ENCODE results near the gene MITF. TPM values are rescaled to one million over a fixed set of nuclear protein-coding genes. Genes with fewer than 3 reads are reported as not detected.
A peak's percentile ranks its signal among the peaks of the same experiment; 100 is the strongest.

MITF gene
- total and polyA plus RNA-seq, 2 experiments from 2014 or later, result 73.2 to 99.9 TPM

DNA sequence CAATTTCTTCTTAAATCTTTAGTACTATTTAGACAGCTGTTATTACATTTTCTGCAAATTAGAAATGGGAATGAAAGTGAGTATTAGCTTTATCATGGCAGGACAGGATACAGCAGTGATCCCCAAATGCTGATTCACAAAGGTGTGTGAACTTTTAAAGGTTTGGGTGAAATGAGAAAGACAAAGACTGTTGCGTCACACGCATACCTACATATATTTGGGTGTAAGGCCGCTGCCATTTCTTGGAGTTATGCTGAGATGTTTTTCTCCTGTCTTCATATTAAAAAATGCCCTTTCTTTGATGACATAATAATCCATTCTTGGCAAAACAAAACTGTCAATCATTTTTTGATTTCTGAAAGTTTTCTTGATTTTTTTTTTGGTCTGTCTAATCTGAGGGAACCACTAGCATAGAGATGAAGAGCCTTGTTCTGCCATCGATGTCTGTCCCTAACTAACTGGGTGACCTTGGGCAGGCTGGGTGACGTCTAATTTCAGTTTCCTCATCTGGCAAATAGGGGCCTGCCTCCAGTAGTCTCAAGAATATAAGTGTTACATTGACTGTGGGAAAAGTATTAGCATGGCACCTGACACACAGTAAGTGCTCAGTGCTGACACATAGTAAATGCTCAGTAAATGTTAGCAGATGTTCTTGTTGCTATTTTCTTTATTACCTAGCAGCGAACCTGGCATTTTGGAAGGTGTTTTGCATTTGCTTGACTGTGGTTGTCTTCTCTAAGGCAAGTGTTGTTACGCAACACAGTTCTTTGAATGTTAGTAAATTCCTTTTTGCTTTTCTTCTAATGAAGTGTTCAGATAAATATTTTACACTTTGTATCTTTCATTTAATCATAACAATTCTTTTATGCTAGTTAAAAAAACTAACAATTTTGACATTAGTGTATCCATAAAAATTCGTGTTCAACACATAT lies 5.0 kb downstream of the MITF start:
- H3K4me3 ChIP-seq, result no peak overlapping the region
- H3K4me1 ChIP-seq (ENCODE audit: low read depth), result peaks cover 29% of the 10 kb centered on the region
- no peak overlapping the region for H3K27ac ChIP-seq
- H3K27me3 ChIP-seq, result no peaks in the 10 kb centered on the region
- DNase-seq (ENCODE audit: low read depth in 1 of 2, low spot score in 1 of 2), result no peak
- no peaks in the 10 kb centered on the region for H3K36me3 ChIP-seq
- TF ChIP-seq, protein P1, sequence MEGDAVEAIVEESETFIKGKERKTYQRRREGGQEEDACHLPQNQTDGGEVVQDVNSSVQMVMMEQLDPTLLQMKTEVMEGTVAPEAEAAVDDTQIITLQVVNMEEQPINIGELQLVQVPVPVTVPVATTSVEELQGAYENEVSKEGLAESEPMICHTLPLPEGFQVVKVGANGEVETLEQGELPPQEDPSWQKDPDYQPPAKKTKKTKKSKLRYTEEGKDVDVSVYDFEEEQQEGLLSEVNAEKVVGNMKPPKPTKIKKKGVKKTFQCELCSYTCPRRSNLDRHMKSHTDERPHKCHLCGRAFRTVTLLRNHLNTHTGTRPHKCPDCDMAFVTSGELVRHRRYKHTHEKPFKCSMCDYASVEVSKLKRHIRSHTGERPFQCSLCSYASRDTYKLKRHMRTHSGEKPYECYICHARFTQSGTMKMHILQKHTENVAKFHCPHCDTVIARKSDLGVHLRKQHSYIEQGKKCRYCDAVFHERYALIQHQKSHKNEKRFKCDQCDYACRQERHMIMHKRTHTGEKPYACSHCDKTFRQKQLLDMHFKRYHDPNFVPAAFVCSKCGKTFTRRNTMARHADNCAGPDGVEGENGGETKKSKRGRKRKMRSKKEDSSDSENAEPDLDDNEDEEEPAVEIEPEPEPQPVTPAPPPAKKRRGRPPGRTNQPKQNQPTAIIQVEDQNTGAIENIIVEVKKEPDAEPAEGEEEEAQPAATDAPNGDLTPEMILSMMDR (IDR thresholded peaks at IDR 0.05; ENCODE audit: low read depth, low read length), result no peak
- H3K9me3 ChIP-seq (ENCODE audit: low read depth), result no peaks in the 10 kb centered on the region

DNA sequence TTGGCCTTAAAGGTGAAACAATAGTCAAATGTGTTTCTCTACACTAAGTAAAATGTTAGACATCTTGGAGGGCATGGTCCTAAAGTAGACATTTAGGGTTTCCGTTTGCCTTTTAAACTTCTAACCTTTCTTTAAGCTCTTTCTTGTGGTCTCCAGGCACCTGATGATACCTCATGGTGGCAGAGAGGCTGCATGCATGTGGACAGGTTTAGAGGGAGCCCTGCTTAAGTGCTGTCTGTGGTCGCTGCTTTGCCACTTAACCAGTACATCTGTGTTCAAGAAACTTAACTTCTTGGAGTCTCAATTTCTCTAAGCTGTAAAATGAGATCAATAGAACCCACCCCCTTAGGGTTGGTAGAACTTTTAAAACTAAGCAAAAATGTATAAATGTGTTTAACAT lies 6.2 kb downstream of the MITF start:
- no peak overlapping the region for H3K27ac ChIP-seq
- peaks cover 28% of the 10 kb centered on the region for H3K4me1 ChIP-seq (ENCODE audit: low read depth)
- no peaks in the 10 kb centered on the region for H3K27me3 ChIP-seq
- H3K4me3 ChIP-seq, result no peak overlapping the region
- H3K9me3 ChIP-seq (ENCODE audit: low read depth), result no peaks in the 10 kb centered on the region
- DNase-seq (ENCODE audit: low read depth in 1 of 2, low spot score in 1 of 2), result no peak
- no peaks in the 10 kb centered on the region for H3K36me3 ChIP-seq
- TF ChIP-seq, protein P1 (IDR thresholded peaks at IDR 0.05; ENCODE audit: low read depth, low read length), result no peak

DNA sequence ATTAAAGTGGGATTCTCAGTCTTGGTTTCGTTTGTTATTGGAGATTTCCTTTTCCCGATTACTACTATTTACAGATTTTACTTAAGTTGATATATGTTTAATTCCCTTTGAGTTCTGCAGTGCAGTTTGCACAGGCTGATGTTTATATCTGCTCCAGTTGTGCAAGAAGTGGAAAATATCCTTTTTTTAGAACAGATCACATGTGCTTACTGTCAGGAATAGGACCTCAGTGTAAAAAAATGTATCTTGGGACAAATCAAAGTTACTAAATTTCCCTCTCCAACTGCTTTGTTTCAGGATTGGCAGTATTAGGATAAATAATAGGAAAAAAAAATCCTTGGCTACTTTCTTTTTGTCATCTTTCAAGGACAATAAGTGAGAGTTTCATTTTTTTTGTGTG lies 6.9 kb downstream of the MITF start:
- Histone ChIP-seq H3K4me1 (ENCODE audit: low read depth) (peaks cover 22% of the 10 kb centered on the region), H3K27me3 (no peaks in the 10 kb centered on the region), H3K27ac (no peak overlapping the region), H3K9me3 (ENCODE audit: low read depth) (no peaks in the 10 kb centered on the region), H3K36me3 (no peaks in the 10 kb centered on the region), H3K4me3 (no peak overlapping the region)
- peak in 1 of 2 donors; percentile 31 for DNase-seq (ENCODE audit: low read depth in 1 of 2, low spot score in 1 of 2)
- TF ChIP-seq, protein P1 (IDR thresholded peaks at IDR 0.05; ENCODE audit: low read depth, low read length), result no peak

DNA sequence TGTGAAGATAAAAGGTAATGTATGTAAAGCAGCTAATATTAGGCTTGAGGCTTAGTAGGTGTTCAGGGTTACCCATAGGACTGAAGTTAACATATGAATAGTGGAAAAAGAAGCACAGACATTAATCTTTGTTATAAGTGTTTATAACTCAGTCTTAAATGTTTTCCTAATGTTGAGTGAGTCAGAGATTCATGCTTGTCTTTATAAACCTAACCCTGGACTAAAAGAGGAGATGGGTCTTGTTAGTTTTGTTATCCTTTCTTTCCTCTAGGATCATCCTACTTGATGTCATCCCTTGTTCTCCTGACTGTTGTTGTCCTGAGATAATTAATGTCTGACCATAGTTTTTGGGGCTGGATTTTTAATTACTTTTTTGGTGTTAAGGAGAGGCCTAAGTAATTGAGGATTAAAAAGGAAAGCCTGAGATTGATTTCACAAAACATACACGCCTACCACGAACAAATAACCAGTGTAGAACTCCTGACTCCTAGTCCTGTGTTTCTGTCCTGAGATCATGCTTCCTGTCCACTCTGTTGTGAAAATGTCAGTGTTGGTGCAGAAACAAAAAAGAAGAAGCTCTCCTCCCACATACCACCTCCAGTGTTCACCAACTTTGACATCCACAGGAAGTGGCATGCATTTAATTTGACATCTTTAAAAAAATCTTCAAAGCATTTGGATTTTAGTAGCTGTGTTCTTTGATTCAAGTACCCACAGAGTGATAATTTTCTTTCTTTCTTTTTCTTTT lies 8.4 kb downstream of the MITF start:
- H3K9me3 ChIP-seq (ENCODE audit: low read depth), result no peaks in the 10 kb centered on the region
- H3K36me3 ChIP-seq, result no peaks in the 10 kb centered on the region
- TF ChIP-seq, protein P1 (IDR thresholded peaks at IDR 0.05; ENCODE audit: low read depth, low read length), result no peak
- no peak overlapping the region for H3K27ac ChIP-seq
- DNase-seq (ENCODE audit: low read depth in 1 of 2, low spot score in 1 of 2), result no peak
- H3K4me3 ChIP-seq, result no peak overlapping the region
- H3K4me1 ChIP-seq (ENCODE audit: low read depth), result peaks cover 11% of the 10 kb centered on the region
- H3K27me3 ChIP-seq, result no peaks in the 10 kb centered on the region

DNA sequence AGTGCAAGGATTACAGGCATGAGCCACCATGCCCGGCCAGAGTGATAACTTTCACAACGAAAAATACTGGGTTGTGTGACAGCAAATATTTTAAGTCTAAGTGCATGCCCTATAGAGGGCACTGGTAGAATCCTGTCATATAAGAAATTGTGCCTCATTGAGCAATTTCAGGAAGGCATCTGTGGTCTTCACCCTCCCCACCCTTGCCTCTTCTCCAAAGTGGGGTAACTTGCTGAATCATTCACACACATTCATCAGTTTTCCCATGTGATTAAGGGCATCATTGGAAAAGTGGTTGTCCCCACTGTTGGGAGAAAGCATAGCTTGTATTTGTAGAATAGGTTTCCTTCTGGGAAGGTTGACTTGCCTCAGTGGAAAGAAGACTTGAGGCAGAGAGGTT lies 9.2 kb downstream of the MITF start:
- H3K9me3 ChIP-seq (ENCODE audit: low read depth), result no peaks in the 10 kb centered on the region
- no peak for DNase-seq (ENCODE audit: low read depth in 1 of 2, low spot score in 1 of 2)
- no peak overlapping the region for H3K4me3 ChIP-seq
- H3K27ac ChIP-seq, result no peak overlapping the region
- no peaks in the 10 kb centered on the region for H3K36me3 ChIP-seq
- peaks cover 11% of the 10 kb centered on the region for H3K4me1 ChIP-seq (ENCODE audit: low read depth)
- H3K27me3 ChIP-seq, result no peaks in the 10 kb centered on the region
- TF ChIP-seq, protein P1 (IDR thresholded peaks at IDR 0.05; ENCODE audit: low read depth, low read length), result no peak

Data from cardiac muscle cell (in vitro differentiated cells and primary cell).